ENCODE data around the gene CCR8.

DNA sequence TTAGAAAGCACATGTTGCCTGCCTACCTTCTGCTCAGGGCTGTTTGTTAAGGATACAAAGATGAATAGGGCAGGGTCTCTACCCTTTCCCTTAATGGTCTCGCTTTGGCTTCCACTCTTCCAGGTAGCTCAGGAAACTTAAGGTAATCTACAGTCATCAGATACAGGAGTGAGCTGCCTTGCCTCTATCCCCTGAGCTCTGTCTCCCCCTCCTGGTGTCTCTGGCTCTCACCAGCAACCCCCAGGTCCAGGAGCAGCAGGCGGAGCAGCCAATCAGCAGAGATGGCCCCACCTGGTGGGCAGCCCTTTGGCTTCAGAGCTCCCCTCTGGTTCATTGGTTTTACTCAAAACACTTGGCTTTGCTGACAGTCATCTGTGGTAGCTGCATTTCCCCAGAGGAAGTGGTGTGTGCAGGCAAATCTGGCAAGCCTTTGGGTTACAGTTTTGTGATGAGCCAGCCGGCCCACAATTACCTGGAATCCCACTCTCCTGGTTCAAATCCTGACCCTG is 41.2 kb upstream of the CCR8 start:
- TF ChIP-seq EZH2 (IDR thresholded peaks at IDR 0.05; ENCODE audit: low read length, unreplicated experiment) (no peak), EZH2phosphoT487 (IDR thresholded peaks at IDR 0.05; ENCODE audit: borderline replicate concordance, low read length) (no peak)
- TF ChIP-seq, protein P1, sequence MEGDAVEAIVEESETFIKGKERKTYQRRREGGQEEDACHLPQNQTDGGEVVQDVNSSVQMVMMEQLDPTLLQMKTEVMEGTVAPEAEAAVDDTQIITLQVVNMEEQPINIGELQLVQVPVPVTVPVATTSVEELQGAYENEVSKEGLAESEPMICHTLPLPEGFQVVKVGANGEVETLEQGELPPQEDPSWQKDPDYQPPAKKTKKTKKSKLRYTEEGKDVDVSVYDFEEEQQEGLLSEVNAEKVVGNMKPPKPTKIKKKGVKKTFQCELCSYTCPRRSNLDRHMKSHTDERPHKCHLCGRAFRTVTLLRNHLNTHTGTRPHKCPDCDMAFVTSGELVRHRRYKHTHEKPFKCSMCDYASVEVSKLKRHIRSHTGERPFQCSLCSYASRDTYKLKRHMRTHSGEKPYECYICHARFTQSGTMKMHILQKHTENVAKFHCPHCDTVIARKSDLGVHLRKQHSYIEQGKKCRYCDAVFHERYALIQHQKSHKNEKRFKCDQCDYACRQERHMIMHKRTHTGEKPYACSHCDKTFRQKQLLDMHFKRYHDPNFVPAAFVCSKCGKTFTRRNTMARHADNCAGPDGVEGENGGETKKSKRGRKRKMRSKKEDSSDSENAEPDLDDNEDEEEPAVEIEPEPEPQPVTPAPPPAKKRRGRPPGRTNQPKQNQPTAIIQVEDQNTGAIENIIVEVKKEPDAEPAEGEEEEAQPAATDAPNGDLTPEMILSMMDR (conservative IDR thresholded peaks at IDR 0.05; ENCODE audit: low read depth, low read length), result peak; percentile 99

Measured in PC-3 (cell line).